Measurements from ENCODE around the gene MALT1.

- TF ChIP-seq, protein P1, sequence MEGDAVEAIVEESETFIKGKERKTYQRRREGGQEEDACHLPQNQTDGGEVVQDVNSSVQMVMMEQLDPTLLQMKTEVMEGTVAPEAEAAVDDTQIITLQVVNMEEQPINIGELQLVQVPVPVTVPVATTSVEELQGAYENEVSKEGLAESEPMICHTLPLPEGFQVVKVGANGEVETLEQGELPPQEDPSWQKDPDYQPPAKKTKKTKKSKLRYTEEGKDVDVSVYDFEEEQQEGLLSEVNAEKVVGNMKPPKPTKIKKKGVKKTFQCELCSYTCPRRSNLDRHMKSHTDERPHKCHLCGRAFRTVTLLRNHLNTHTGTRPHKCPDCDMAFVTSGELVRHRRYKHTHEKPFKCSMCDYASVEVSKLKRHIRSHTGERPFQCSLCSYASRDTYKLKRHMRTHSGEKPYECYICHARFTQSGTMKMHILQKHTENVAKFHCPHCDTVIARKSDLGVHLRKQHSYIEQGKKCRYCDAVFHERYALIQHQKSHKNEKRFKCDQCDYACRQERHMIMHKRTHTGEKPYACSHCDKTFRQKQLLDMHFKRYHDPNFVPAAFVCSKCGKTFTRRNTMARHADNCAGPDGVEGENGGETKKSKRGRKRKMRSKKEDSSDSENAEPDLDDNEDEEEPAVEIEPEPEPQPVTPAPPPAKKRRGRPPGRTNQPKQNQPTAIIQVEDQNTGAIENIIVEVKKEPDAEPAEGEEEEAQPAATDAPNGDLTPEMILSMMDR (IDR thresholded peaks at IDR 0.05; ENCODE audit: poor library complexity, severe bottlenecking): no peak
- TF ChIP-seq EP300 (conservative IDR thresholded peaks at IDR 0.05; ENCODE audit: poor library complexity, severe bottlenecking): no peak
- no peak for TF ChIP-seq SMC3 (conservative IDR thresholded peaks at IDR 0.05; ENCODE audit: poor library complexity)
Observed at GRCh38 chr18:58676270-58676669, 5.0 kb downstream of the MALT1 start.
